Esophagus muscularis mucosa (tissue), 4 donors: ENCODE data around the gene TRABD2B.

Experiments
- EP300 ChIP-seq: sonication (generic); formaldehyde crosslinking; IDR thresholded peaks from one replicate; pipeline ENCODE4 v1.6.1; 2017; ENCODE audit warnings: antibody characterized with exemption
- POLR2A ChIP-seq: fragments of 450-650 bp; IDR thresholded peaks from one replicate; pipeline ENCODE4 v1.6.1; 2017; ENCODE audit warnings: antibody characterized with exemption, moderate library complexity, mild to moderate bottlenecking, low read depth
- POLR2AphosphoS5 ChIP-seq, 2 donors: sonication (generic); formaldehyde crosslinking; IDR thresholded peaks; one replicate each; pipeline ENCODE4 v1.6.1; 2017; ENCODE audit warnings: antibody characterized with exemption in 2 of 2
- TF ChIP-seq, protein P1 (sequence below), 3 experiments: fragments of 200-600 bp in 2 of 3; fragments of 450-650 bp in 1 of 3; sonication (generic) in 2 of 3; IDR thresholded peaks; one replicate each; pipeline ENCODE4 v1.5.1; 2017 to 2019; ENCODE audit warnings: antibody characterized with exemption in 3 of 3, mild to moderate bottlenecking in 2 of 3, moderate library complexity in 1 of 3

DNA sequence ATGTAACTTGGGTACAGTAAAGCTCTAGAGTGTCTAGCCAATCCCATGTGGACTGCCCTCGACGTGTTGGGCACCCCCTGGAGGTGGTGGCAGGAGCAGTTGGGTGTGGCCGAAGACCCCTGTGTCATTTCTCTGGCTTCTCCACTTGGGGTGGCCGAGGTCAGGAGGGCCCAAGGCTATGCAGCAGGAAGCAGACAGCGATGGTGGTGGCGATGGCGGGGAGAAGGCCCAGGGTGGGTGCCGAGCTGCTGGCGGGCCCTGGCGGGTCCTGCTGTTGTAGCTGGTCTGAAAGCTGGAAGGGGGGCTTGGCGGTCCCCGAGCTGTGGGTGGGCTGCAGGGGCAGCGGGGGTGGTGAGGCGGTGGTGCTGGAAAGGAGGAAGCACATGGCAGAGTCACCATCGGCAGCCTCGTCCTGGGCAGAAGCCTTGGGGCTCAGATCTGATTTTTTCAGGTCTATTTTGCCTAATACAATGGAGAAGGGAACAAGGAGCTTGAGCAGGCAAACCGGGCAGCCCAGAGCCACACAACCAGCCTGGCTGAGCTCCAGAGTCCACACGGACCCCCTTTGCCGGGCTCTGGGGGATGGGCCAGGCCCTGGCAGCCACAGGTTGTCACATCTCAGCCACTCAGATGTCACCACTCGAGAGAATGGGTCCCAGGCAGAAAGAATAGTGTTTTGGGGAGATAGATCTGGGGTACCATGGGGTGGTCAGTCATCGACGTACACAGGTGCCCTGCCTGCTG lies 231.3 kb downstream of the TRABD2B start:
- TF ChIP-seq POLR2A = no peak
- no peak for TF ChIP-seq EP300
- TF ChIP-seq, protein P1, sequence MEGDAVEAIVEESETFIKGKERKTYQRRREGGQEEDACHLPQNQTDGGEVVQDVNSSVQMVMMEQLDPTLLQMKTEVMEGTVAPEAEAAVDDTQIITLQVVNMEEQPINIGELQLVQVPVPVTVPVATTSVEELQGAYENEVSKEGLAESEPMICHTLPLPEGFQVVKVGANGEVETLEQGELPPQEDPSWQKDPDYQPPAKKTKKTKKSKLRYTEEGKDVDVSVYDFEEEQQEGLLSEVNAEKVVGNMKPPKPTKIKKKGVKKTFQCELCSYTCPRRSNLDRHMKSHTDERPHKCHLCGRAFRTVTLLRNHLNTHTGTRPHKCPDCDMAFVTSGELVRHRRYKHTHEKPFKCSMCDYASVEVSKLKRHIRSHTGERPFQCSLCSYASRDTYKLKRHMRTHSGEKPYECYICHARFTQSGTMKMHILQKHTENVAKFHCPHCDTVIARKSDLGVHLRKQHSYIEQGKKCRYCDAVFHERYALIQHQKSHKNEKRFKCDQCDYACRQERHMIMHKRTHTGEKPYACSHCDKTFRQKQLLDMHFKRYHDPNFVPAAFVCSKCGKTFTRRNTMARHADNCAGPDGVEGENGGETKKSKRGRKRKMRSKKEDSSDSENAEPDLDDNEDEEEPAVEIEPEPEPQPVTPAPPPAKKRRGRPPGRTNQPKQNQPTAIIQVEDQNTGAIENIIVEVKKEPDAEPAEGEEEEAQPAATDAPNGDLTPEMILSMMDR (IDR thresholded peaks at IDR 0.05) = no peak
- TF ChIP-seq POLR2AphosphoS5 (IDR thresholded peaks at IDR 0.05) = no peak
